Suprapubic skin (tissue), 4 donors: Measurements from ENCODE around the gene PCDHGB7. TPM values are rescaled to one million over a fixed set of nuclear protein-coding genes. Genes with fewer than 3 reads are reported as not detected.

Experiments
- DNase-seq, 2 donors: peaks; one replicate each; pipeline ENCODE4 v3.0.0-alpha.2; 2019; ENCODE audit warnings: low spot score in 2 of 2
- H3K27ac ChIP-seq: fragments of 200-600 bp; sonication (generic); one replicate; pipeline ENCODE4 v1.5.1; 2019
- H3K27me3 ChIP-seq: fragments of 200-600 bp; sonication (generic); one replicate; pipeline ENCODE4 v1.5.1; 2019
- H3K36me3 ChIP-seq: fragments of 200-600 bp; sonication (generic); one replicate; pipeline ENCODE4 v1.5.1; 2019
- H3K4me1 ChIP-seq: fragments of 200-600 bp; sonication (generic); one replicate; pipeline ENCODE4 v1.5.1; 2019
- H3K4me3 ChIP-seq: fragments of 200-600 bp; sonication (generic); one replicate; pipeline ENCODE4 v1.5.1; 2019; ENCODE audit warnings: mild to moderate bottlenecking
- H3K9me3 ChIP-seq: fragments of 200-600 bp; sonication (generic); one replicate; pipeline ENCODE4 v1.5.1; 2019
- EP300 ChIP-seq: sonication (generic); formaldehyde crosslinking; IDR thresholded peaks from one replicate; pipeline ENCODE4 v1.6.1; 2017; ENCODE audit warnings: antibody characterized with exemption
- POLR2A ChIP-seq, 2 donors: fragments of 450-650 bp; IDR thresholded peaks; one replicate each; pipeline ENCODE4 v1.6.1; 2017; ENCODE audit warnings: antibody characterized with exemption in 2 of 2, mild to moderate bottlenecking in 2 of 2, moderate library complexity in 2 of 2
- POLR2AphosphoS5 ChIP-seq, 3 donors: sonication (generic); formaldehyde crosslinking; IDR thresholded peaks; one replicate each; pipeline ENCODE4 v1.6.1; 2017; ENCODE audit warnings: antibody characterized with exemption in 3 of 3
- WGBS: methylation state at CpG from one replicate; pipeline ENCODE4 v1.1.5; 2018; 5-methylcytosine and 5-hydroxymethylcytosine counted together
- total RNA-seq, 4 donors: library from RNA; depleted of rRNA; stranded (reverse); fragments of >200 nt; gene quantifications; one replicate each; pipeline ENCODE4 v1.1.0, GENCODE V29; 2016
- TF ChIP-seq, protein P1 (sequence below), 2 donors: fragments of 200-600 bp in 1 of 2; fragments of 450-650 bp in 1 of 2; sonication (generic) in 1 of 2; IDR thresholded peaks; one replicate each; pipeline ENCODE4 v1.5.1; 2016 to 2019; ENCODE audit warnings: antibody characterized with exemption in 2 of 2, mild to moderate bottlenecking in 1 of 2, moderate library complexity in 1 of 2

The PCDHGB7 gene
- total RNA-seq, 4 donors from 2014 or later = 9.2 to 18.3 (median 9.9) TPM

DNA sequence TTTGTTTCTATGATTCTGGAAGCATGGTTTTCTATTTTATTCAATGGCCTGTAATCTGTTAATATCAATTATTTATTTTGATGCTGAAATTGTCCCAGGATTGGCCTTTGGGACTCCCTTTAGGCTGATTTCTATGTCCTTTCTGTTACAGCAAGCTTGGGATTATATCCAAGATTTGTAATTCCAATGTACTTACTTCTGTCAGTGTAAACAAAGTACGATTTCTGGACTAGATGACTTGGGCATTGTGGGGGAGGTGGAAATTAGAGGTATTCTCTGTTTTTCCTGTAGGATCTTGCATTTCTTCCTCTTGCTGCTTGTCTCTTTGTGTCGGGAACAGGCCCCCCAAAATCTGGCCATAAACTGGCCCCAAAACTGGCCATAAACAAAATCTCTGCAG is 16.5 kb downstream of the PCDHGB7 start:
- WGBS = 81% methylated on average over 2 of the region's 2 CpGs
- Histone ChIP-seq H3K27ac (no peak overlapping the region), H3K4me1 (no peaks in the 10 kb centered on the region), H3K9me3 (peaks cover 50% of the 10 kb centered on the region), H3K27me3 (no peaks in the 10 kb centered on the region), H3K4me3 (no peak overlapping the region), H3K36me3 (no peaks in the 10 kb centered on the region)
- DNase-seq = no peak
- TF ChIP-seq, protein P1, sequence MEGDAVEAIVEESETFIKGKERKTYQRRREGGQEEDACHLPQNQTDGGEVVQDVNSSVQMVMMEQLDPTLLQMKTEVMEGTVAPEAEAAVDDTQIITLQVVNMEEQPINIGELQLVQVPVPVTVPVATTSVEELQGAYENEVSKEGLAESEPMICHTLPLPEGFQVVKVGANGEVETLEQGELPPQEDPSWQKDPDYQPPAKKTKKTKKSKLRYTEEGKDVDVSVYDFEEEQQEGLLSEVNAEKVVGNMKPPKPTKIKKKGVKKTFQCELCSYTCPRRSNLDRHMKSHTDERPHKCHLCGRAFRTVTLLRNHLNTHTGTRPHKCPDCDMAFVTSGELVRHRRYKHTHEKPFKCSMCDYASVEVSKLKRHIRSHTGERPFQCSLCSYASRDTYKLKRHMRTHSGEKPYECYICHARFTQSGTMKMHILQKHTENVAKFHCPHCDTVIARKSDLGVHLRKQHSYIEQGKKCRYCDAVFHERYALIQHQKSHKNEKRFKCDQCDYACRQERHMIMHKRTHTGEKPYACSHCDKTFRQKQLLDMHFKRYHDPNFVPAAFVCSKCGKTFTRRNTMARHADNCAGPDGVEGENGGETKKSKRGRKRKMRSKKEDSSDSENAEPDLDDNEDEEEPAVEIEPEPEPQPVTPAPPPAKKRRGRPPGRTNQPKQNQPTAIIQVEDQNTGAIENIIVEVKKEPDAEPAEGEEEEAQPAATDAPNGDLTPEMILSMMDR (IDR thresholded peaks at IDR 0.05) = no peak
- TF ChIP-seq EP300 (no peak), POLR2AphosphoS5 (IDR thresholded peaks at IDR 0.05) (no peak), POLR2A (IDR thresholded peaks at IDR 0.05) (no peak)

DNA sequence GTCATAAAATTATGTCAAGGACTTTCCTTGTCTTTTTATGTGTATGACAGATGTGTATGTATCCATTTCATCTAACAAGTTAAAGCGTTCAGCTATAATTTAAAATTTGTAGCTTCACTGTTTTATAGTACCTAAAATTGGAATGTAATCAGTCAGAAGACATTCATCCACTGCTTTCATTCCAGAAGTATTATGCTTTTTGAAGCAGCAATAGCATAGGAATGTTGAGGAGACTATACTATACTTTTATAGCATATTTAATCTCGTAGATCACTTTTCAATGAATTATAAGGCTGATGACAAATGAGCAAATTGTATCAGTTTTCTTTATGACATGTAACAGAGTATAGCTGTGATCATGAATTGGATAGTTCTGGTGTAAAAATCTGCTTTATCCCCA is 19.7 kb downstream of the PCDHGB7 start:
- no peaks in the 10 kb centered on the region for H3K27me3 ChIP-seq
- no peaks in the 10 kb centered on the region for H3K4me1 ChIP-seq
- no peak for DNase-seq
- H3K36me3 ChIP-seq = no peaks in the 10 kb centered on the region
- TF ChIP-seq, protein P1 (IDR thresholded peaks at IDR 0.05) = no peak
- TF ChIP-seq POLR2A (IDR thresholded peaks at IDR 0.05) (no peak), POLR2AphosphoS5 (IDR thresholded peaks at IDR 0.05) (no peak), EP300 (no peak)
- no peak overlapping the region for H3K27ac ChIP-seq
- no peak overlapping the region for H3K4me3 ChIP-seq
- H3K9me3 ChIP-seq = peaks cover 40% of the 10 kb centered on the region
- WGBS = 95% methylated on average over 2 of the region's 2 CpGs

DNA sequence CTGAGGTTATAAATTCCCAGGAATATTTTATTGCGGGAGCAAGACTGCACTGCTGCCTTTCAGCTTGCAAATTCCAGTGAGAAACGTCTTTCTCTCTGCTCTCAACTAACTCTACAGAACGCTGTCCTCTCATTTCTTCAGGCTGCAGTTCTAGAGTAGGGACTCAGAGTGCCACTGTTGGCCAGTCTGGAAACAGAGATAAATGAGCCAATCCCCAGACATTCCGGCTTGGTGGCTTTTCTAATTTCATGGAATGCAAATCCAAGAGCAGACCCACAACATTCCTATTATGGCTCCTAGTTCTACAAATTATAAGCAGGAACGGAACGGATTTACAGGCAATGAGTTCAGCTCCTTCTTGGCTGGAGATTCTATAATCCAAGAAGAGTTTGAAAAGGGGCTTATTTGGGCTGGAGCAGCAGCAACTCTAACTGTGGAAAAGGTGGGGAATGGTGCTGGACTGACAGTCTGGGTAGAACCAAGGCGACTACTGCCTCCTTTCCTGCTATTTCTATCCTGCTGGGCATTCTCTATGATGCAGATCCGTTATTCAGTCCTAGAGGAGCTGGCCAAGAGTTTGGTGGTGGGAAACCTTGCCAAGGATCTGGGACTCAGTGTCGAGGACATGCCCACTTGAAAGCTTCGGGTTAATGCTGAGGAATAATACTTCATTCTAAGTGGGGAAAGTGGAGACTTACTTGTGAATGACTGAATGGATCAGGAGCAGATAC is 22.1 kb downstream of the PCDHGB7 start:
- H3K4me3 ChIP-seq = no peak overlapping the region
- no peak overlapping the region for H3K27ac ChIP-seq
- DNase-seq = no peak
- 63% methylated on average over 10 of the region's 10 CpGs for WGBS
- no peak for TF ChIP-seq EP300
- no peak for TF ChIP-seq POLR2AphosphoS5 (IDR thresholded peaks at IDR 0.05)
- no peak for TF ChIP-seq POLR2A (IDR thresholded peaks at IDR 0.05)
- TF ChIP-seq, protein P1 (IDR thresholded peaks at IDR 0.05) = no peak
- no peaks in the 10 kb centered on the region for H3K4me1 ChIP-seq
- H3K27me3 ChIP-seq = no peaks in the 10 kb centered on the region
- H3K9me3 ChIP-seq = peaks cover 21% of the 10 kb centered on the region
- H3K36me3 ChIP-seq = no peaks in the 10 kb centered on the region

DNA sequence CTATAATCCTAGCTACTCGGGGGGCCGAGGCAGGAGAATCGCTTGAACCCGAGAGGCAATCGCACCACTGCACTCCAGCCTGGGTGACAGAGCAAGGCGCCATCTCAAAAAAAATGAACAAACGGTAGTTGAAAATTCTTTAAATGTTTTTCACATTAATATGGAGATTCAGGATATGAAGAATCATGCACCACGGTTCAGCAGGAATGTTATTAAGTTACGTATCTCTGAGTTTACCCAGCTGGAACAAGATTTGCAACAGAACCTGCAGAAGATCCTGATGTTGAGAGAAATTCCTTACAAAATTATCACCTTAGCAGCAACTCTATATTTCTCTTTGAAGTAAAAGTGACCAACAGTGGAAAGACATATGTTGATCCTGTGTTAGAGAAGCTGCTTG is 22.9 kb downstream of the PCDHGB7 start:
- Histone ChIP-seq H3K27me3 (no peaks in the 10 kb centered on the region), H3K4me1 (no peaks in the 10 kb centered on the region), H3K27ac (no peak overlapping the region), H3K4me3 (no peak overlapping the region), H3K9me3 (peaks cover 21% of the 10 kb centered on the region), H3K36me3 (no peaks in the 10 kb centered on the region)
- TF ChIP-seq EP300 (no peak), POLR2AphosphoS5 (IDR thresholded peaks at IDR 0.05) (no peak), POLR2A (IDR thresholded peaks at IDR 0.05) (no peak)
- TF ChIP-seq, protein P1 (IDR thresholded peaks at IDR 0.05) = no peak
- 97% methylated on average over 9 of the region's 9 CpGs for WGBS
- DNase-seq = no peak

DNA sequence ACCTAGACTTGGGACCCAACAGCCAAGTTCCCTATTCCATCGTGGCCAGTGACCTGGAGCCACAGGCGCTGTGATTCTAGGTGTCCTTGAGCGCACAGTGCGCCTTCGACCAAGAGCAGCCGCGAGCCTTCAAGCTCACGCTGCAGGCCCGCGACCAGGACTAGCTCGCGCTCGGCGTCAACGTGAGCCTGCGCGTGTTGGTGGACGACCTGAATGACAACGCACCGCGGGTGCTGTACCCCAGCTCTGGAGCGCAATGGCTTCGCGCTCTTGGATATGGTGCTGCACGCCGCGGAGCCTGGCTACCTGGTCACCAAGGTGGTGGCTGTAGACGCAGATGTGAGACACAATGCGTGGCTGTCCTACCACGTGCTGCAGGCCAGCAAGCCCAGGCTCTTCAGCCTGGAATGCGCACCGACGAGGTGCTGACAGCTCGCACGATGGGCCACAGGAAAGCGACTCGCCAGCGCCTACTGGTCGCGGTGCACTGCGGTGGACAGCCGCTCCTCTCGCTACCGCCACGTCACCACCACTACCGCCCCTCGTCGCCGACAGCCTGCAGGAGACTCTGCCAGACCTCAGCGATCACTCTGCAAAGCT is 24.2 kb downstream of the PCDHGB7 start:
- 46% methylated on average over 45 of the region's 50 CpGs for WGBS
- Histone ChIP-seq H3K36me3 (no peaks in the 10 kb centered on the region), H3K4me1 (no peaks in the 10 kb centered on the region), H3K27me3 (no peaks in the 10 kb centered on the region), H3K27ac (no peak overlapping the region), H3K4me3 (no peak overlapping the region), H3K9me3 (peaks cover 21% of the 10 kb centered on the region)
- TF ChIP-seq, protein P1 (IDR thresholded peaks at IDR 0.05) = no peak
- no peak for TF ChIP-seq POLR2A (IDR thresholded peaks at IDR 0.05)
- no peak for TF ChIP-seq POLR2AphosphoS5 (IDR thresholded peaks at IDR 0.05)
- DNase-seq = no peak
